Activated CD4-positive, alpha-beta T cell treated with anti-CD3 and anti-CD28 coated beads, Interleukin-2, amount 10 ng/mL, durations not matched to agents 7 days and 5 days (primary cell): ENCODE measurements around the gene DGKA. TPM values are rescaled to one million over a fixed set of nuclear protein-coding genes. Genes with fewer than 3 reads are reported as not detected.
A peak's percentile ranks its signal among the peaks of the same experiment; 100 is the strongest.

Source experiments
- CTCF ChIA-PET: fragments of 350-600 bp; sonication (Branson Sonifier 250); formaldehyde crosslinking; loops from one replicate; lab custom pipeline; 2021; ENCODE audit warnings: antibody characterized with exemption; lab: Charles Lee
- POLR2A ChIA-PET: fragments of 350-600 bp; sonication (Branson Sonifier 250); formaldehyde crosslinking; loops from one replicate; lab custom pipeline; 2021; ENCODE audit warnings: antibody characterized with exemption; lab: Charles Lee
- DNase-seq: peaks from one replicate; pipeline ENCODE4 v3.0.0-alpha.2; 2020
- H3K27ac Mint-ChIP-seq: one replicate; pipeline ENCODE4 v1.8.0; 2021; ENCODE audit warnings: mild to moderate bottlenecking, moderate library complexity, mixed read lengths
- H3K27me3 Mint-ChIP-seq: one replicate; pipeline ENCODE4 v1.8.0; 2021; ENCODE audit warnings: mixed read lengths
- H3K36me3 Mint-ChIP-seq: one replicate; pipeline ENCODE4 v1.8.0; 2021; ENCODE audit warnings: low read depth, mixed read lengths
- H3K4me1 Mint-ChIP-seq: one replicate; pipeline ENCODE4 v1.8.0; 2021; ENCODE audit warnings: mixed read lengths
- H3K4me3 Mint-ChIP-seq: one replicate; pipeline ENCODE4 v1.8.0; 2021; ENCODE audit warnings: mild to moderate bottlenecking, moderate library complexity, mixed read lengths
- H3K9me3 Mint-ChIP-seq: one replicate; pipeline ENCODE4 v1.8.0; 2021; ENCODE audit warnings: mixed read lengths
- total RNA-seq, 2 experiments: library from RNA; stranded (reverse); gene quantifications; one replicate each; pipeline ENCODE4 v1.2.3, GENCODE V29; 2021

The DGKA gene
- total RNA-seq, 2 experiments from 2014 or later = 766 to 771 TPM

GRCh38 chr12:55955800-55956508 is 25.0 kb downstream of the DGKA start:
- Mint-ChIP-seq H3K4me1 (peaks cover 7% of the 10 kb centered on the region), H3K27ac (peak overlapping the region; percentile 51), H3K4me3 (no peak overlapping the region), H3K36me3 (peaks cover 44% of the 10 kb centered on the region), H3K27me3 (no peaks in the 10 kb centered on the region), H3K9me3 (no peaks in the 10 kb centered on the region)
- ChIA-PET POLR2A (no interaction called here), CTCF (interaction anchor here (0.7 to 2.3 kb wide), 7 partner anchors 12 to 135 kb away, joined by 3 to 6 read pairs (median 3); partner anchors contain the start of genes DNAJC14 and RAB5B)
- DNase-seq = peak; percentile 68

DNA sequence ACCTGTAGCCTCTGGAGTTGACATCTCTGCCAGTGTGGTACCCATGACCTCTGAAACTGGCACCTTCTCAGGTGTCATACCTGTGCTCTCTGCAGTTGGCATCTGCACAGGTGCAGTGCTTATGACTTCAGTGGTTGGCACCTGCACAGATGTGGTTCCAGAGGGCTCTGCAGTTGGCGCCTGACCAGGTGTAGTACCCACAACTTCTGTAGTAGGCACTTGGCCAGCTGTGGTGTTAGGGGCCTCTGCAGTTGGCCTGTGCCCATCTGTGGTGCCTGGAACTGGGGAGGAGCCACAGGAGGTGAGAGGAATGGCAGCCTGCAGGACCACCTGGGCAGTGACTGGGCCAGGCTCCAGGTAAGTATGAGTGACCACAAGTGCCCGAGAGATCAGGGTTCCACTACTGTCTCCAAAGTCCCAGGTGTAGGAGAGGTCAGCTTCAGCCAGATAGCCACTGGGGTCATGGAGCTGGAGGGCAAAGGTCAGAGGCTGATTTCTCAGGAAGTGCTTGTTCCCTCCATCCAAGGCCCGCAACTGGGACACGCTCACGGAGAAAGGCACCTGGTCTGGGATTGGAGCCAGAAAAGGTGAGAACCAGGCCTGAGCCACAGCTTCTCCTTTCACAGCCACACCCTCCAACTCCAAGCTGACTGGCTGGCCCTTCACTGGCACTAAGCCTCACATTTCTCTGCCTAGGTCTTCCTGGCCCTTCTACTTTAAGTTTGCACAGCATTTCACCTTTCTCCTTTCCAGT is 26.3 kb downstream of the DGKA start:
- DNase-seq = no peak
- ChIA-PET POLR2A (no interaction called here), CTCF (interaction anchor here (0.6 to 2.1 kb wide), 6 partner anchors 16 to 218 kb away, joined by 3 to 7 read pairs (median 4); partner anchors contain the start of gene RAB5B)
- H3K27ac Mint-ChIP-seq = no peak overlapping the region
- H3K27me3 Mint-ChIP-seq = no peaks in the 10 kb centered on the region
- peaks cover 30% of the 10 kb centered on the region for H3K36me3 Mint-ChIP-seq
- H3K9me3 Mint-ChIP-seq = no peaks in the 10 kb centered on the region
- no peak overlapping the region for H3K4me3 Mint-ChIP-seq
- H3K4me1 Mint-ChIP-seq = peaks cover 7% of the 10 kb centered on the region

DNA sequence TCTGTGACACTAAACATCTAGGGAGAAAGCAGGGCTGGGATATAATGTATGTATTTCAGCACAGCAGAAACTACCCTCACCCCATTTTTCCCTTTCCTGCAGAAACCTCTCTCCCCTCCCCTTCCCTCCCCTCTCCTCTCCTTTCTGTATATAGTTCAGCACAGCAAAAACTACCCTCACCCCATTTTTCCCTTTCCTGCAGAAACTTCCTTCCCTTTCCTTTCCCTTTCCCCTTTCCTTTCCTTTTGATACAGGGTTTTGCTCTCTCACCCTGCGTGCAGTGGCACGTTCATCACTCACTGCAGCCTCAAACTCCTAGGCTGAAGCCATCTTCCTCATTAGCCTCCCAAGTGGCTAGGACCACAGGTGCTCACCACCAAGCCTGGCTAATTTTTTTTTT is 32.8 kb downstream of the DGKA start:
- peaks cover 27% of the 10 kb centered on the region for H3K4me1 Mint-ChIP-seq

GRCh38 chr12:55965240-55965639 is 34.3 kb downstream of the DGKA start:
- Mint-ChIP-seq H3K4me3 (peak overlapping the region; percentile 5), H3K9me3 (no peaks in the 10 kb centered on the region), H3K36me3 (peaks cover 17% of the 10 kb centered on the region), H3K27ac (no peak overlapping the region), H3K4me1 (peaks cover 32% of the 10 kb centered on the region), H3K27me3 (no peaks in the 10 kb centered on the region)
- ChIA-PET POLR2A (no interaction called here), CTCF (interaction anchor here (0.7 kb wide), 1 partner anchor 213 kb away, joined by 3 read pairs; no protein-coding TSS in a partner anchor)
- no peak for DNase-seq

More for the DNA sequence above, 32.8 kb downstream of the DGKA start:
- Mint-ChIP-seq H3K9me3 (no peaks in the 10 kb centered on the region), H3K36me3 (peaks cover 12% of the 10 kb centered on the region), H3K27me3 (no peaks in the 10 kb centered on the region), H3K27ac (no peak overlapping the region), H3K4me3 (no peak overlapping the region)
- ChIA-PET CTCF (no interaction called here), POLR2A (no interaction called here)
- no peak for DNase-seq

GRCh38 chr12:55965941-55966407 is 35.0 kb downstream of the DGKA start, which contains the start of gene PMEL:
PMEL (minus strand) TSS chr12:55966042; CDS start chr12:55966011, 31 bp downstream.
- Mint-ChIP-seq H3K4me1 (peaks cover 36% of the 10 kb centered on the region), H3K9me3 (no peaks in the 10 kb centered on the region), H3K4me3 (peak within 1 kb of the TSS; percentile 97), H3K36me3 (peaks cover 21% of the 10 kb centered on the region), H3K27me3 (no peaks in the 10 kb centered on the region), H3K27ac (peak within 1 kb of the TSS; percentile 89)
- ChIA-PET POLR2A (no interaction called here), CTCF (no interaction called here)
- no peak for DNase-seq

GRCh38 chr12:55966408-55967281 is 35.7 kb downstream of the DGKA start, which contains the start of gene CDK2:
CDK2 (plus strand) TSS chr12:55966830; CDS start chr12:55967009, 179 bp downstream.
- H3K27ac Mint-ChIP-seq = peak within 1 kb of the TSS; percentile 89
- H3K36me3 Mint-ChIP-seq = peaks cover 24% of the 10 kb centered on the region
- POLR2A ChIA-PET = no interaction called here
- no peaks in the 10 kb centered on the region for H3K9me3 Mint-ChIP-seq
- CTCF ChIA-PET = interaction anchor here (0.7 kb wide), 1 partner anchor 340 kb away, joined by 3 read pairs; no protein-coding TSS in a partner anchor
- peaks cover 42% of the 10 kb centered on the region for H3K4me1 Mint-ChIP-seq
- H3K27me3 Mint-ChIP-seq = no peaks in the 10 kb centered on the region
- peak within 1 kb of the TSS; percentile 97 for H3K4me3 Mint-ChIP-seq
- DNase-seq = peak; percentile 93

DNA sequence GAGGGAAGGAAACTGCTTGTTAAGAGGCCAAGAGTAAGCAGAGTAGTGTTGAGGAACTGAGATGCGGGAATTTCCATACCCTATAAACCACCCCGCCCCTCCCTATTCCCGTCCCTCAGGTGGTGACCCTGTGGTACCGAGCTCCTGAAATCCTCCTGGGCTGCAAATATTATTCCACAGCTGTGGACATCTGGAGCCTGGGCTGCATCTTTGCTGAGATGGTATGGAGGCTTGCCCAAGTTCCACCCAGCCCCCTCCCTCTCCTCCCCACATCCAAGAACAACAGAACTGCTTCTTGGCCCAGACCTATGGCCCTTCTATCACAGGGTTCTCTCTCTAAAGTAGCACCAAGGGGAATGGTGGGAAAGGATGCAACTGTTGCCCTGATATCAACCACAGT is 38.4 kb downstream of the DGKA start:
- CTCF ChIA-PET = interaction anchor here (1.0 to 1.7 kb wide), 5 partner anchors 10 to 231 kb away, joined by 3 to 6 read pairs (median 4); no protein-coding TSS in a partner anchor
- Mint-ChIP-seq H3K27me3 (no peaks in the 10 kb centered on the region), H3K9me3 (no peaks in the 10 kb centered on the region), H3K4me3 (no peak overlapping the region), H3K27ac (no peak overlapping the region), H3K4me1 (peaks cover 45% of the 10 kb centered on the region), H3K36me3 (peaks cover 27% of the 10 kb centered on the region)
- POLR2A ChIA-PET = no interaction called here
- no peak for DNase-seq

GRCh38 chr12:55970775-55971174 is 39.8 kb downstream of the DGKA start:
- peaks cover 27% of the 10 kb centered on the region for H3K36me3 Mint-ChIP-seq
- peaks cover 45% of the 10 kb centered on the region for H3K4me1 Mint-ChIP-seq
- no peak overlapping the region for H3K27ac Mint-ChIP-seq
- H3K27me3 Mint-ChIP-seq = no peaks in the 10 kb centered on the region
- H3K9me3 Mint-ChIP-seq = no peaks in the 10 kb centered on the region
- ChIA-PET POLR2A (no interaction called here), CTCF (no interaction called here)
- DNase-seq = no peak
- H3K4me3 Mint-ChIP-seq = no peak overlapping the region

DNA sequence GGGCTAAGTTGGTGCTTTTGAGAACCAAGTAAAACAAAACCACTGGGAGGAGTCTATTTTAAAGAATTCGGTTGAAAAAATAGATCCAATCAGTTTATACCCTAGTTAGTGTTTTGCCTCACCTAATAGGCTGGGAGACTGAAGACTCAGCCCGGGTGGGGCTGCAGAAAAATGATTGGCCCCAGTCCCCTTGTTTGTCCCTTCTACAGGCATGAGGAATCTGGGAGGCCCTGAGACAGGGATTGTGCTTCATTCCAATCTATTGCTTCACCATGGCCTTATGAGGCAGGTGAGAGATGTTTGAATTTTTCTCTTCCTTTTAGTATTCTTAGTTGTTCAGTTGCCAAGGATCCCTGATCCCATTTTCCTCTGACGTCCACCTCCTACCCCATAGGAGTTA is 41.1 kb downstream of the DGKA start:
- Mint-ChIP-seq H3K4me3 (no peak overlapping the region), H3K27me3 (no peaks in the 10 kb centered on the region), H3K36me3 (peaks cover 26% of the 10 kb centered on the region), H3K4me1 (peaks cover 45% of the 10 kb centered on the region), H3K27ac (no peak overlapping the region), H3K9me3 (no peaks in the 10 kb centered on the region)
- DNase-seq = no peak
- POLR2A ChIA-PET = interaction anchor here (0.5 kb wide), 1 partner anchor 101 kb away, joined by 3 read pairs; no protein-coding TSS in a partner anchor
- CTCF ChIA-PET = interaction anchor here (1.0 kb wide), 1 partner anchor 45 kb away, joined by 3 read pairs; the partner anchor contains the start of gene PYM1

DNA sequence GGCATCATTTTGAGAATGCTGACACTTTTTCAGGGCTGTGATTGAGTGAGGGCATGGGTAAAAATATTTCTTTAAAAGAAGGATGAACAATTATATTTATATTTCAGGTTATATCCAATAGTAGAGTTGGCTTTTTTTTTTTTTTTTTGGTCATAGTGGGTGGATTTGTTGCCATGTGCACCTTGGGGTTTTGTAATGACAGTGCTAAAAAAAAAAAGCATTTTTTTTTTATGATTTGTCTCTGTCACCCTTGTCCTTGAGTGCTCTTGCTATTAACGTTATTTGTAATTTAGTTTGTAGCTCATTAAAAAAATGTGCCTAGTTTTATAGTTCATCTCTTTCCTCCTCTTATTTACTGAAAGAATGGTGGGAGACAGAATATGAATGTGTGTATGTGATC is 41.5 kb downstream of the DGKA start:
- H3K27me3 Mint-ChIP-seq = no peaks in the 10 kb centered on the region
- CTCF ChIA-PET = interaction anchor here (1.0 kb wide), 1 partner anchor 45 kb away, joined by 3 read pairs; the partner anchor contains the start of gene PYM1
- peaks cover 44% of the 10 kb centered on the region for H3K4me1 Mint-ChIP-seq
- peaks cover 26% of the 10 kb centered on the region for H3K36me3 Mint-ChIP-seq
- no peak overlapping the region for H3K4me3 Mint-ChIP-seq
- no peaks in the 10 kb centered on the region for H3K9me3 Mint-ChIP-seq
- H3K27ac Mint-ChIP-seq = no peak overlapping the region
- POLR2A ChIA-PET = interaction anchor here (0.5 to 0.9 kb wide), 2 partner anchors 20 to 101 kb away, joined by 3 read pairs; no protein-coding TSS in a partner anchor
- DNase-seq = no peak

DNA sequence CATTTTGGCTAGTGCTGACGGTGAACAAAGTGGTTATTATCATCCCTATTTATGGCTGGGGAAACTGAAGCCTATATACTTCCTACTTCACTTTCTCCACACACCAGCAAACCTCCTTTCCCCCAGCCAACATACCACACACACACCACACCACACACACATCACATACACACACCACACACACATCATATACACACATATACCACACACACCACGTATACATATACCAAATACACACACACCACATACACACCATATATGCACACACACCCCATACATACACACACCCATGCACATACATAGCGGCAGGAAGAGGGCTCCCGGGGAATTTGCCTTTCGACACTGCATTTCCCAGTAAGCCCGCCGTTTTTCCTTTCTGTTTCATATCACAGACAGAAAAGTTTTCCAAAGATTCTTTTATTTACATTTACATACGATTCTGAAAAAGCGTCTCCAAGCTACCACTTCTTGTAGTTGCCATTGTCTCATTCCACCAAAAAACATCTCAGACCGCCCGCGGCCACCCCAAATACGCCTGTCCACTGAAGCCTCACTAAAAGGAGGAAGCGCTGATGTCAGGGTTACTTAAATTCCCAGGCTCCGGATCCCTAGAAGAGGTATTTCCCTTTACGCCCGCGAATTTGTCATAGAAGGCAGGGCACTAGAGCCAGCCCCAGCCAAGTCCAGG is 42.1 kb downstream of the DGKA start:
- Mint-ChIP-seq H3K27me3 (no peaks in the 10 kb centered on the region), H3K27ac (no peak overlapping the region), H3K4me1 (peaks cover 41% of the 10 kb centered on the region), H3K36me3 (peaks cover 23% of the 10 kb centered on the region), H3K9me3 (no peaks in the 10 kb centered on the region), H3K4me3 (no peak overlapping the region)
- CTCF ChIA-PET = interaction anchor here (0.7 to 2.6 kb wide), 17 partner anchors 9 to 243 kb away, joined by 3 to 15 read pairs (median 4); partner anchors contain the start of genes PYM1, SMARCC2 and SUOX
- POLR2A ChIA-PET = interaction anchor here (0.9 to 1.7 kb wide), 2 partner anchors 11 to 21 kb away, joined by 3 to 8 read pairs; no protein-coding TSS in a partner anchor
- peak; percentile 24 for DNase-seq
